DOHH2 (cell line): Measurements from ENCODE around the gene EPDR1.

ENCODE experiments used
- H3F3A ChIP-seq: fragments of 200-600 bp; sonication (generic), shearing (Covaris generic); 2 replicates; pipeline ENCODE4 v1.6.0; 2016; ENCODE audit warnings: antibody characterized with exemption, mild to moderate bottlenecking; ENCODE audit not compliant: control insufficient read depth, insufficient read depth
- H3K27ac ChIP-seq: fragments of 200-600 bp; sonication (generic); 2 replicates; pipeline ENCODE4 v1.5.1; 2014; ENCODE audit warnings: low read depth, mild to moderate bottlenecking, low read length, moderate library complexity
- H3K27me3 ChIP-seq: fragments of 200-600 bp; sonication (generic); 2 replicates; pipeline ENCODE4 v1.6.1; 2014; ENCODE audit warnings: mild to moderate bottlenecking, low read length, mixed read lengths; ENCODE audit not compliant: control insufficient read depth
- H3K36me3 ChIP-seq: fragments of 200-600 bp; sonication (generic); 2 replicates; pipeline ENCODE4 v1.6.1; 2014; ENCODE audit warnings: mild to moderate bottlenecking, low read length, moderate library complexity, mixed read lengths; ENCODE audit not compliant: control insufficient read depth
- H3K4me1 ChIP-seq: fragments of 200-600 bp; sonication (generic); 2 replicates; pipeline ENCODE4 v1.6.1; 2014; ENCODE audit warnings: mild to moderate bottlenecking, low read length, mixed read lengths; ENCODE audit not compliant: control insufficient read depth
- H3K4me2 ChIP-seq: fragments of 200-600 bp; sonication (generic); 2 replicates; pipeline ENCODE4 v1.6.0; 2014; ENCODE audit warnings: mild to moderate bottlenecking, low read length, moderate library complexity
- H3K4me3 ChIP-seq: fragments of 200-600 bp; sonication (generic); 2 replicates; pipeline ENCODE4 v1.5.1; 2014; ENCODE audit warnings: mild to moderate bottlenecking, low read length, mixed read lengths
- H3K79me2 ChIP-seq: fragments of 200-600 bp; sonication (generic); 2 replicates; pipeline ENCODE4 v1.6.1; 2014; ENCODE audit warnings: mild to moderate bottlenecking, low read length, mixed read lengths; ENCODE audit not compliant: control insufficient read depth
- H3K9me2 ChIP-seq: fragments of 200-600 bp; sonication (generic); replicated peaks from 2 replicates; pipeline ENCODE4 v1.6.1; 2014; ENCODE audit warnings: mild to moderate bottlenecking, low read length, mixed read lengths; ENCODE audit not compliant: control insufficient read depth
- H3K9me3 ChIP-seq: fragments of 200-600 bp; sonication (generic); 2 replicates; pipeline ENCODE4 v1.6.1; 2014; ENCODE audit warnings: antibody characterized with exemption, low read length, mixed read lengths; ENCODE audit not compliant: control insufficient read depth, insufficient read depth
- H4K20me1 ChIP-seq: fragments of 200-600 bp; sonication (generic); 2 replicates; pipeline ENCODE4 v1.6.0; 2014; ENCODE audit warnings: low read depth, mild to moderate bottlenecking, antibody characterized with exemption, low read length, moderate library complexity; ENCODE audit not compliant: control insufficient read depth, insufficient read depth
- CTCF ChIP-seq: fragments of 200-600 bp; sonication (generic); IDR thresholded peaks from one replicate; pipeline ENCODE4 v1.5.1; 2014; ENCODE audit warnings: antibody characterized with exemption, mild to moderate bottlenecking, low read depth, low read length; ENCODE audit not compliant: poor library complexity, severe bottlenecking
- EZH2phosphoT487 ChIP-seq: fragments of 200-600 bp; sonication (generic); IDR thresholded peaks from 2 replicates; pipeline ENCODE4 v1.6.1; 2017; ENCODE audit warnings: borderline replicate concordance, mild to moderate bottlenecking, antibody characterized with exemption, low read length, moderate library complexity, mixed read lengths

EPDR1 gene

GRCh38 chr7:37964196-37964595 lies 43.8 kb downstream of the EPDR1 start:
- H3K4me1 ChIP-seq, result no peaks in the 10 kb centered on the region
- no peak overlapping the region for H3K4me2 ChIP-seq
- H3K4me3 ChIP-seq, result no peak overlapping the region
- no peaks in the 10 kb centered on the region for H3K9me3 ChIP-seq
- H3K79me2 ChIP-seq, result no peaks in the 10 kb centered on the region
- H4K20me1 ChIP-seq, result no peaks in the 10 kb centered on the region
- TF ChIP-seq EZH2phosphoT487 (no peak), CTCF (no peak)
- H3K27me3 ChIP-seq, result no peaks in the 10 kb centered on the region
- no peak overlapping the region for H3K27ac ChIP-seq
- H3K9me2 ChIP-seq, result no peaks in the 10 kb centered on the region; the same call in 1 of the 2 replicates
- H3K36me3 ChIP-seq, result no peaks in the 10 kb centered on the region
- no peaks in the 10 kb centered on the region for H3F3A ChIP-seq

GRCh38 chr7:37970211-37970610 lies 49.8 kb downstream of the EPDR1 start:
- Histone ChIP-seq H3K9me2 (no peaks in the 10 kb centered on the region), H3K9me3 (no peaks in the 10 kb centered on the region), H3K79me2 (no peaks in the 10 kb centered on the region), H3K36me3 (no peaks in the 10 kb centered on the region), H3K27ac (no peak overlapping the region), H3K4me2 (no peak overlapping the region), H3K4me3 (no peak overlapping the region), H3K27me3 (no peaks in the 10 kb centered on the region), H4K20me1 (no peaks in the 10 kb centered on the region), H3K4me1 (no peaks in the 10 kb centered on the region), H3F3A (no peaks in the 10 kb centered on the region)
- TF ChIP-seq CTCF (no peak), EZH2phosphoT487 (no peak)

- no peak for TF ChIP-seq EZH2phosphoT487
- TF ChIP-seq CTCF, result no peak
- no peak overlapping the region for H3K27ac ChIP-seq
- H3K4me1 ChIP-seq, result no peaks in the 10 kb centered on the region
- no peaks in the 10 kb centered on the region for H3K36me3 ChIP-seq
- no peaks in the 10 kb centered on the region for H3F3A ChIP-seq
- no peak overlapping the region for H3K4me2 ChIP-seq
- H4K20me1 ChIP-seq, result no peaks in the 10 kb centered on the region
- no peak overlapping the region for H3K4me3 ChIP-seq
- no peaks in the 10 kb centered on the region for H3K9me3 ChIP-seq
- no peaks in the 10 kb centered on the region for H3K27me3 ChIP-seq
- H3K9me2 ChIP-seq, result no peaks in the 10 kb centered on the region
- no peaks in the 10 kb centered on the region for H3K79me2 ChIP-seq
Observed at GRCh38 chr7:37971491-37971890, 51.1 kb downstream of the EPDR1 start.

GRCh38 chr7:37973915-37974314 lies 53.5 kb downstream of the EPDR1 start:
- Histone ChIP-seq H3K4me1 (no peaks in the 10 kb centered on the region), H3K79me2 (no peaks in the 10 kb centered on the region), H3K27me3 (no peaks in the 10 kb centered on the region), H4K20me1 (no peaks in the 10 kb centered on the region), H3K4me3 (no peak overlapping the region), H3K4me2 (no peak overlapping the region), H3K9me3 (no peaks in the 10 kb centered on the region), H3F3A (no peaks in the 10 kb centered on the region), H3K9me2 (no peaks in the 10 kb centered on the region), H3K27ac (no peak overlapping the region), H3K36me3 (no peaks in the 10 kb centered on the region)
- TF ChIP-seq CTCF, result no peak
- no peak for TF ChIP-seq EZH2phosphoT487
